ENCODE results near the gene TYRP1.

Gene TYRP1

DNA sequence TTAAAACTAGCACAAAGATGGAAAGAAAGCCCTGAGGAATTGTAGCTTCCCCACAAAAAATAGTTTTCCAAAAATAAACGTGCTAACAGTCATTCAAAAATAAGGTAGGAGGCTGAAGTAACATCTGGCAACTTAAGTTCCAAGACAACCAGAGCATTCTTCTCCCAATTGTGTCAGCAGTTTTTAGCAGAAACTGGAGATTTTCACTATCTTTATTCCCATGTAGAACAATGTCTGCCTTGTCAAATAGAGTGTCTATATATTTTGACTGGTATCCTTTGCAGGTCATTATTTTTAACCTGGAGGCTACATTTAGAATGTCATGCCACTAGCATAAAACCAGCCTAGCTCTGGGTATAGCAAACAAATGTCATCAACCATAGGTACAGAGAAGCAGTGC lies 10.8 kb downstream of the TYRP1 start:
- TF ChIP-seq, protein P1, sequence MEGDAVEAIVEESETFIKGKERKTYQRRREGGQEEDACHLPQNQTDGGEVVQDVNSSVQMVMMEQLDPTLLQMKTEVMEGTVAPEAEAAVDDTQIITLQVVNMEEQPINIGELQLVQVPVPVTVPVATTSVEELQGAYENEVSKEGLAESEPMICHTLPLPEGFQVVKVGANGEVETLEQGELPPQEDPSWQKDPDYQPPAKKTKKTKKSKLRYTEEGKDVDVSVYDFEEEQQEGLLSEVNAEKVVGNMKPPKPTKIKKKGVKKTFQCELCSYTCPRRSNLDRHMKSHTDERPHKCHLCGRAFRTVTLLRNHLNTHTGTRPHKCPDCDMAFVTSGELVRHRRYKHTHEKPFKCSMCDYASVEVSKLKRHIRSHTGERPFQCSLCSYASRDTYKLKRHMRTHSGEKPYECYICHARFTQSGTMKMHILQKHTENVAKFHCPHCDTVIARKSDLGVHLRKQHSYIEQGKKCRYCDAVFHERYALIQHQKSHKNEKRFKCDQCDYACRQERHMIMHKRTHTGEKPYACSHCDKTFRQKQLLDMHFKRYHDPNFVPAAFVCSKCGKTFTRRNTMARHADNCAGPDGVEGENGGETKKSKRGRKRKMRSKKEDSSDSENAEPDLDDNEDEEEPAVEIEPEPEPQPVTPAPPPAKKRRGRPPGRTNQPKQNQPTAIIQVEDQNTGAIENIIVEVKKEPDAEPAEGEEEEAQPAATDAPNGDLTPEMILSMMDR (IDR thresholded peaks at IDR 0.05; ENCODE audit: low read depth, low read length), result no peak
- DNase-seq (ENCODE audit: extremely low read depth, low read depth), result no peak

DNA sequence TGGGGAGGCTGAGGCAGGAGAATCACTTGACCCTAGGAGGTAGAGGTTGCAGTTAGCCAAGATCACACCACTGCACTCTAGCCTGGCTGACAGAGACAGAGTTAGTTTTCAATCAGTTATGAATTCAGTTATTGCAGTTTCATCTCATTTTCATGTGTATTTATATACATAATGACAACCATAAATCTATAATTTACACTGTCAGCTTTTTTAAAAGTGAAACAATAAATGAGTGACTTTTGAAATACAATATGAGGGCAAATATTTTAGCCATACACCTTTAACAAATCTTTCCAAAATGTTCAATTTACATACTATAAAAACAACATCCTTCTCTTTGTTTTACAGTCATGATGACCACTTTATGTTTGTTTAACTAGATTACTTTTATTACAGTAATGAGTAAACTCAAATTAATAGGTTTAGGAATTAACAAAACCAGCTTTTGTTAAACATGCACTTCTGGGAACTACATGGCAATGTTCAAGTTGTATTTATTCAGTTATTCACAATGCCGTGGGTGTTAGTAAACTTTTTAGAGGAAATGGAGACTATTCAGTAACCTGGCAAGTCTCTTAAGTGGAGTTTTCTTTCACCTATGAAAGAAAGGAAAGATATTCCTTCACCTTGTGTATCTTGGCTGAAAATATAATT lies 12.7 kb downstream of the TYRP1 start:
- TF ChIP-seq, protein P1 (IDR thresholded peaks at IDR 0.05; ENCODE audit: low read depth, low read length), result no peak
- DNase-seq (ENCODE audit: extremely low read depth, low read depth), result no peak

DNA sequence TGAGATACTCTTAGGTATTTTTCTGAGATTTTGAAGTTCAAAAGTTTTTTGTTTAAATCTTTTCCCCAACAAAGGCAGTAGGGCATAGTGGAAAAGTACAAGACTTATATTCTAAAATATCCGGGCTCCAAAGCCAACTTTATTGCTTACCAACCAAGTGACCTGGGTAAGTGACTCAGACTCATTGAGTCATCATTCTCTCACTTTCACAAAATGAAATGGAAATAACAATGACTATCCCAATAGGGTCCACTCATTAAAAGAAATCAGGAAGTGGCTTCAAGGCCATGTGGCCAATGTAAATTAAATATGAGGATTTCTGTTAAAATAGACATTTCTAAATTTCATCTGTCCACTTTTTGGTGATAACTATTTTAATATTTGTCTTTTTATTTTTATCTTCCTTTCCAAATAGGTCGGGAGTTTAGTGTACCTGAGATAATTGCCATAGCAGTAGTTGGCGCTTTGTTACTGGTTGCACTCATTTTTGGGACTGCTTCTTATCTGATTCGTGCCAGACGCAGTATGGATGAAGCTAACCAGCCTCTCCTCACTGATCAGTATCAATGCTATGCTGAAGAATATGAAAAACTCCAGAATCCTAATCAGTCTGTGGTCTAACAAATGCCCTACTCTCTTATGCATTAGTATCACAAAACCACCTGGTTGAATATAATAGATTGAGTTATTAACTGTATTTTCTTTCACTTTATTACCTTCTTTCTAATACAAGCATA lies 15.5 kb downstream of the TYRP1 start:
- DNase-seq (ENCODE audit: extremely low read depth, low read depth), result no peak
- TF ChIP-seq, protein P1 (IDR thresholded peaks at IDR 0.05; ENCODE audit: low read depth, low read length), result no peak

DNA sequence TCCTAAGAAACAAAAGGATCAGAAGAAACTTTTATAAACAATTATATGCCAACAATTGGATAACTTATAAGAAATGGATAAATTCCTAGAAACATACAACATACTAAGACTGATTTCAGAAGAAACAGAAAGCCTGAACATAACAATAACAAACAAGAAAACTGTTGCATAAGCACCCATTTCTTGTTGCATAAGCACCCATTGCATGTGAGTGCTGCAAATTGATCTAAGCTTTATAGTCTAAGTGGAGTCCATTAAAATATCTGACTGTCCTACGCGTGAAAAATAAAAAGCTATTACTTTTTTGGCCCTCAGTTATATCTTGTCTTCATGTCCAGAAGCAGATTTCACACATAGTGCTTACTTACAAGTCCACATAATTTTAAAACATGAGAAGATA lies 19.3 kb downstream of the TYRP1 start:
- TF ChIP-seq, protein P1 (IDR thresholded peaks at IDR 0.05; ENCODE audit: low read depth, low read length), result no peak

DNA sequence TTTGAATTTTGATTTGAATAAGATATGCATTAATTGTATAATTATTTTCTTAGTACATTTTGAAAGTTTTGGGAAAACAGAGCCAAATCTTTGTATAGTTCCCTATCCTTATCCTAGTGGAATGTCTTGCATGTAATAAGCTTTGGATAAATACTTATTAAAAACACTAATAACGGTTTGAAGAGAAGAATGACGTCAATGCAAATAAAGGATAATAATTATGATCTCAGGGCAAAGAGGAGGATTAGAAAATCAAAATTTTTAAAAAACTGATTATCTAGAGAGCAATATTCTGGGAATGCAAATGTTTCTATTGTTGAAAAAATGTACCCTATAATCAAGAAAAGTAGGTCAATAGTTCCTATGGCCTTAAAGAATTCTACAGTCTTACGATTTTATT lies 22.1 kb downstream of the TYRP1 start:
- TF ChIP-seq, protein P1 (IDR thresholded peaks at IDR 0.05; ENCODE audit: low read depth, low read length), result no peak
- DNase-seq (ENCODE audit: extremely low read depth, low read depth), result no peak

More for the DNA sequence above, 19.3 kb downstream of the TYRP1 start:
- no peak for DNase-seq (ENCODE audit: extremely low read depth, low read depth)

DNA sequence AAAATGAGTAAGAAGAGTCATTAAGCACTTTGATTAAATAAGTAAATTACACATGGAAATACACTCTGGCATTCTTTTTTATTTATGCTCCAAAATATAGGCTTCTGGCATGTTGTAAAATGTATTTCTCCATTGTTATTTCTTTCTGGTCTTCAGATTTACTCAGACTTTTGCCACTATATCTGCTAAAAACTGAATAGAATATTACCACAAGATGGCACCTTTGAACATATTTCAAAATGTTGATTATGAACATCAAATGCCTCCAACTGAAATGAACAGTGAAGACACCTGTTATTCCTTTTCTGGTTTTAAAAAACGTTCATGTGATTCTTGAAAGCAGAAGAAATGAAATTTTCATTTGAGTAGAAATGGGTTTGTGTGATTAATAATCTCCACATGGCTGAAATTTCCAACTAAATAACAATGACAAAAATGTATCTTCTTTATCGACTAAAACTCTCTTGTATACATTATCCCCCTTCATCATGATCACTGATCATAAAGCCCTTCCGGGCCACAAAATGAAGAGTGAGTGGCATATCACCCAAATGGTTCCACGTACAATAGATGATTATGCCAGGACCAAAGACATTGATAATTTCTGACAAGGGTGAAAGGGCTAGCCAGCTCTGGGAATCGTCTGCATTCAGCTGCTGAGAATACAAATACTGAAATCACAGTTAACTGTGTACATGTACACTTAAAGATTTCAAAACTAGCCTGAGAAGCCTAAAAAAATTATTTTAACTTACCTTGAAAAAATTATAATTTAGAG lies 23.8 kb downstream of the TYRP1 start:
- TF ChIP-seq, protein P1 (IDR thresholded peaks at IDR 0.05; ENCODE audit: low read depth, low read length), result no peak; the same call in 1 of the 2 replicates
- no peak for DNase-seq (ENCODE audit: extremely low read depth, low read depth)

DNA sequence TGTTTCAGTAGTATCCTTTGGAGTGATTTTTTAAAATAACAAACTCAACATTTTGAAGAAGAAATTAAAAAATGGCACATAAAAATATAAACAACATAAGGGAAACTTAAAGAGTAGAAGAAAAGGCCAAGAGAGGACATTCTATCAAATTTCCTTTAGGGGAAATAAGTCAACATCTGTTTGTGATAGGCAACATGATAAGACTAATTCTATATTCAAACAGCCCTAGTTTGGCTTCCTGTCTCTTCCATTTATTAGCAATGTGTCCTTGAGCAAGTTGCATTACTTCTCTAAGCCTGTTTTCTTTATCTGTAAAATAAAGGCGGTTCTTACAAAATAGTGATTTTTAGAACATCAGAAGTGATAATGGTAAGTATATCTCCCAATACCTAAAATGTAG lies 24.7 kb downstream of the TYRP1 start:
- DNase-seq (ENCODE audit: extremely low read depth, low read depth), result no peak
- TF ChIP-seq, protein P1 (IDR thresholded peaks at IDR 0.05; ENCODE audit: low read depth, low read length), result no peak

Measured in AG09319 (cell line).